H1 (cell line): ENCODE results near the gene LIG1. TPM values are rescaled to one million over a fixed set of nuclear protein-coding genes. Genes with fewer than 3 reads are reported as not detected.

Experiments
- CTCF ChIA-PET: fragments of 300-600 bp; sonication (Branson Sonifier 250); formaldehyde crosslinking; loops from one replicate; lab custom pipeline; 2021; ENCODE audit not compliant: partially characterized antibody; lab: Charles Lee
- POLR2A ChIA-PET: fragments of 300-600 bp; sonication (Branson Sonifier 250); formaldehyde crosslinking; loops from one replicate; lab custom pipeline; 2021; ENCODE audit warnings: inconsistent platforms; ENCODE audit not compliant: partially characterized antibody; lab: Charles Lee
- DNase-seq, 2 experiments: peaks; one replicate each; pipeline versions ENCODE4 v3.0.0 to v3.0.0-alpha.2; 2010 to 2022; ENCODE audit warnings: low spot score in 2 of 2, low read depth in 1 of 2, mixed read lengths in 1 of 2
- FAIRE-seq: peaks from 2 replicates; lab custom pipeline; 2011; peaks lifted over from hg19 to GRCh38; lab: Jason Lieb, UNC
- H2AFZ ChIP-seq: 2 replicates; pipeline ENCODE4 v1.8.1; 2012; ENCODE audit warnings: low read length, inconsistent platforms
- H2AK5ac ChIP-seq: 2 replicates; pipeline ENCODE4 v1.6.1; 2013; ENCODE audit warnings: low read depth, low read length
- H2BK120ac ChIP-seq: replicated peaks from 2 replicates; pipeline ENCODE3; 2013; ENCODE audit warnings: low read depth, low read length, inconsistent platforms
- H2BK12ac ChIP-seq: 2 replicates; pipeline ENCODE4 v1.6.1; 2013; ENCODE audit warnings: low read depth, low read length
- H2BK15ac ChIP-seq: 2 replicates; pipeline ENCODE4 v1.6.1; 2013; ENCODE audit warnings: low read length
- H2BK20ac ChIP-seq: 2 replicates; pipeline ENCODE4 v1.6.1; 2013; ENCODE audit warnings: low read length
- H2BK5ac ChIP-seq: 2 replicates; pipeline ENCODE4 v1.6.1; 2013; ENCODE audit warnings: low read depth, low read length
- H3K14ac ChIP-seq: 2 replicates; pipeline ENCODE4 v1.6.1; 2013; ENCODE audit warnings: inconsistent platforms; ENCODE audit not compliant: insufficient read length
- H3K18ac ChIP-seq: 2 replicates; pipeline ENCODE4 v1.6.1; 2013; ENCODE audit warnings: low read length; ENCODE audit errors: extremely low read depth
- H3K23ac ChIP-seq: 2 replicates; pipeline ENCODE4 v1.6.1; 2013; ENCODE audit warnings: inconsistent platforms; ENCODE audit not compliant: insufficient read length
- H3K23me2 ChIP-seq: 2 replicates; pipeline ENCODE4 v1.6.1; 2013; ENCODE audit warnings: low read depth, low read length
- H3K27ac ChIP-seq: 2 replicates; pipeline ENCODE4 v1.6.1; 2011; ENCODE audit warnings: low read depth, low read length, inconsistent platforms
- H3K27me3 ChIP-seq, 4 experiments: replicated peaks in 1 of 4; 1 replicate in 1 of 4; 2 replicates in 3 of 4; pipeline versions ENCODE4 v1.6.1 to v1.8.1; 2011 to 2013; ENCODE audit warnings: low read length in 3 of 4, mild to moderate bottlenecking in 3 of 4, inconsistent platforms in 2 of 4, mixed read lengths in 2 of 4, moderate library complexity in 1 of 4; ENCODE audit not compliant: control insufficient read depth in 3 of 4, insufficient read depth in 3 of 4; ENCODE audit errors: extremely low read depth in 1 of 4
- H3K36me3 ChIP-seq, 4 experiments: 2 replicates each; pipeline versions ENCODE4 v1.6.1 to v1.8.1; 2011 to 2013; ENCODE audit warnings: mild to moderate bottlenecking in 4 of 4, low read length in 3 of 4, moderate library complexity in 2 of 4, control low read depth in 1 of 4, inconsistent platforms in 1 of 4; ENCODE audit not compliant: insufficient read depth in 4 of 4, control insufficient read depth in 2 of 4
- H3K4ac ChIP-seq: replicated peaks from 2 replicates; pipeline ENCODE3; 2013; ENCODE audit warnings: low read length, low read depth, mixed read lengths, inconsistent platforms; ENCODE audit not compliant: insufficient read length
- H3K4me1 ChIP-seq, 4 experiments: replicated peaks in 1 of 4; 1 replicate in 1 of 4; 2 replicates in 3 of 4; pipeline versions ENCODE4 v1.6.1 to v1.8.1; 2011 to 2013; ENCODE audit warnings: low read length in 3 of 4, inconsistent platforms in 2 of 4, mixed read lengths in 1 of 4; ENCODE audit not compliant: insufficient read depth in 4 of 4, control insufficient read depth in 3 of 4
- H3K4me2 ChIP-seq, 2 experiments: 2 replicates each; pipeline versions ENCODE4 v1.6.1 to v1.8.1; 2011 to 2013; ENCODE audit warnings: low read depth in 2 of 2, low read length in 2 of 2, control low read depth in 1 of 2, inconsistent platforms in 1 of 2, mild to moderate bottlenecking in 1 of 2; ENCODE audit not compliant: insufficient read depth in 1 of 2
- H3K4me3 ChIP-seq, 4 experiments: fragments of 200-600, 300-600 bp in 1 of 4; sonication (generic), shearing (Covaris generic), sonication (Bioruptor Twin) in 1 of 4; 2 replicates each; pipeline versions ENCODE4 v1.5.1 to v1.8.1; 2011 to 2016; ENCODE audit warnings: low read length in 4 of 4, low read depth in 3 of 4, control low read depth in 2 of 4, inconsistent platforms in 2 of 4, mild to moderate bottlenecking in 2 of 4, mixed read lengths in 1 of 4, moderate library complexity in 1 of 4; ENCODE audit not compliant: insufficient read depth in 2 of 4; ENCODE audit errors: extremely low read depth in 1 of 4
- H3K56ac ChIP-seq: replicated peaks from 2 replicates; pipeline ENCODE3; 2013; ENCODE audit warnings: low read depth, mild to moderate bottlenecking, mixed read lengths, low read length, inconsistent platforms; ENCODE audit not compliant: insufficient read length
- H3K79me1 ChIP-seq: 2 replicates; pipeline ENCODE4 v1.6.1; 2013; ENCODE audit warnings: low read depth, low read length, control low read depth
- H3K79me2 ChIP-seq, 2 experiments: 2 replicates each; pipeline versions ENCODE4 v1.6.1 to v1.8.1; 2012 to 2013; ENCODE audit warnings: low read length in 2 of 2, mild to moderate bottlenecking in 2 of 2, inconsistent platforms in 1 of 2; ENCODE audit not compliant: insufficient read depth in 2 of 2, control insufficient read depth in 1 of 2
- H3K9ac ChIP-seq, 4 experiments: replicated peaks in 1 of 4; 1 replicate in 1 of 4; 2 replicates in 3 of 4; pipeline versions ENCODE4 v1.6.1 to v1.8.1; 2011 to 2013; ENCODE audit warnings: low read depth in 3 of 4, low read length in 3 of 4, control low read depth in 2 of 4, mild to moderate bottlenecking in 2 of 4, moderate library complexity in 2 of 4, inconsistent platforms in 1 of 4; ENCODE audit errors: extremely low read depth in 1 of 4
- H3K9me3 ChIP-seq, 2 experiments: 2 replicates each; pipeline versions ENCODE4 v1.6.1 to v1.8.1; 2012 to 2013; ENCODE audit warnings: mild to moderate bottlenecking in 2 of 2, moderate library complexity in 2 of 2, control low read depth in 1 of 2, inconsistent platforms in 1 of 2, low read depth in 1 of 2, low read length in 1 of 2, mixed read lengths in 1 of 2; ENCODE audit not compliant: insufficient read depth in 2 of 2
- H4K20me1 ChIP-seq, 2 experiments: replicated peaks in 1 of 2; 2 replicates each; pipeline versions ENCODE3 to v1.8.1; 2011 to 2013; ENCODE audit warnings: inconsistent platforms in 2 of 2, low read length in 2 of 2, mild to moderate bottlenecking in 1 of 2; ENCODE audit not compliant: insufficient read depth in 2 of 2, control insufficient read depth in 1 of 2
- H4K5ac ChIP-seq: 2 replicates; pipeline ENCODE4 v1.6.1; 2013; ENCODE audit warnings: low read length, low read depth, mixed read lengths, inconsistent platforms; ENCODE audit not compliant: insufficient read length
- H4K8ac ChIP-seq: 2 replicates; pipeline ENCODE4 v1.8.0; 2013; ENCODE audit warnings: mild to moderate bottlenecking, moderate library complexity, low read length, inconsistent platforms; ENCODE audit not compliant: insufficient read depth; ENCODE audit errors: extremely low read depth
- H4K91ac ChIP-seq: replicated peaks from 2 replicates; pipeline ENCODE3; 2013; ENCODE audit warnings: low read length, mixed read lengths, inconsistent platforms; ENCODE audit not compliant: insufficient read length
- CBX5 ChIP-seq: fragments of 300-800, 300-1000 bp; sonication (generic); IDR thresholded peaks from 2 replicates; pipeline ENCODE4 v1.7.1; 2016; ENCODE audit warnings: antibody characterized with exemption, low read length, low read depth
- EZH2 ChIP-seq: fragments of 200-600 bp; sonication (generic); IDR thresholded peaks from 2 replicates; pipeline ENCODE4 v1.7.1; 2012; ENCODE audit warnings: low read depth, mild to moderate bottlenecking, moderate library complexity, low read length, inconsistent platforms; ENCODE audit not compliant: severe bottlenecking
- RAD21 ChIP-seq, 2 experiments: IDR thresholded peaks in 1 of 2; conservative IDR thresholded peaks in 1 of 2; 2 replicates each; pipeline ENCODE4 v1.6.1; 2011; ENCODE audit warnings: low read depth in 2 of 2, low read length in 2 of 2, improper control_type of control experiment in 1 of 2, inconsistent platforms in 1 of 2, mild to moderate bottlenecking in 1 of 2, moderate library complexity in 1 of 2
- SIN3A ChIP-seq, 2 experiments: IDR thresholded peaks in 1 of 2; conservative IDR thresholded peaks in 1 of 2; 2 replicates each; pipeline ENCODE4 v1.6.1; 2011 to 2012; ENCODE audit warnings: low read length in 2 of 2, improper control_type of control experiment in 1 of 2, low read depth in 1 of 2, mild to moderate bottlenecking in 1 of 2
- ZNF274 ChIP-seq: IDR thresholded peaks from 2 replicates; pipeline ENCODE4 v1.7.0; 2012; ENCODE audit warnings: low read length, borderline replicate concordance; ENCODE audit errors: extremely low read depth
- WGBS, 2 experiments: shearing (Covaris generic) in 1 of 2; methylation state at CpG; one replicate each; pipeline versions ENCODE4 v1.1.6 to v1.1.7; 2013 to 2015; ENCODE audit warnings: low lambda C conversion rate in 2 of 2, mixed read lengths in 2 of 2, inconsistent platforms in 1 of 2, low coverage in 1 of 2, missing lambda C conversion rate in 1 of 2; ENCODE audit not compliant: insufficient replicate concordance in 2 of 2, insufficient coverage in 1 of 2, insufficient read length in 1 of 2; ENCODE audit errors: extremely low coverage in 1 of 2, missing lambda C conversion rate in 1 of 2; 5-methylcytosine and 5-hydroxymethylcytosine counted together
- polyA plus RNA-seq, 7 experiments: library from polyadenylated mRNA; depleted of rRNA in 3 of 7; stranded (reverse) in 5 of 7; unstranded in 2 of 7; fragments of >200 nt in 5 of 7; fragments of 200-250 nt in 2 of 7; gene quantifications; 1 replicate in 5 of 7; 2 replicates in 1 of 7; 4 replicates in 1 of 7; pipeline versions ENCODE4 v1.2.1 to v1.2.3, GENCODE V29; 2011 to 2013; ENCODE audit warnings: missing spikeins in 2 of 7, mixed read lengths in 2 of 7
- total RNA-seq: library from RNA; stranded (reverse); fragmentation: NEBNext Ultra II Directional; extraction: Animal tissue kit (Norgen Biotek cat#: 25700); gene quantifications from 2 replicates; pipeline ENCODE4 v1.2.1, GENCODE V29; 2021

LIG1 gene
- total and polyA plus RNA-seq, 2 of the 8 experiments (the other 6 are each of a cell fraction or from before 2014, with no cell fraction given) = 67.6 to 113 TPM

- 93% methylated on average over 24 of the region's 26 CpGs; no CpG with 5 or more reads in 1 of the 2 experiments for WGBS, 2 experiments
- Histone ChIP-seq H3K4me1 (no peaks in the 10 kb centered on the region), H4K8ac (no peak overlapping the region), H3K23me2 (no peaks in the 10 kb centered on the region), H3K4me3 (no peak overlapping the region), H2BK20ac (no peak overlapping the region), H2AFZ (no peak overlapping the region), H2BK15ac (no peak overlapping the region), H4K5ac (no peak overlapping the region), H4K91ac (no peak overlapping the region), H2BK120ac (no peak overlapping the region), H3K9ac (no peak overlapping the region), H4K20me1 (peaks cover 0 to 6% of the 10 kb centered on the region in 2 experiments), H2BK5ac (no peak overlapping the region), H2AK5ac (no peak overlapping the region), H3K27ac (no peak overlapping the region), H3K18ac (no peak overlapping the region), H3K14ac (no peak overlapping the region)
- POLR2A ChIA-PET = interaction anchor here (0.6 kb wide), 1 partner anchor 1427 kb away, joined by 3 read pairs; no protein-coding TSS in a partner anchor
- FAIRE-seq (no peak), DNase-seq (no peak)
- TF ChIP-seq RAD21 (IDR thresholded peaks at IDR 0.05 in 1 of 2, conservative IDR thresholded peaks at IDR 0.05 in 1 of 2; ENCODE audit: low read depth in 2 of 2, low read length in 2 of 2) (no peak), EZH2 (no peak), SIN3A (conservative IDR thresholded peaks at IDR 0.05 in 1 of 2, IDR thresholded peaks at IDR 0.05 in 1 of 2; ENCODE audit: low read depth in 1 of 2, low read length in 2 of 2) (no peak), CBX5 (no peak), ZNF274 (no peak)
- TF ChIP-seq, all 59 proteins: peak for 0
- Histone ChIP-seq H3K27me3 (no peaks in the 10 kb centered on the region), H3K79me1 (0 out of 2 replicates have a peak, but pooled peaks cover 2% of the 10 kb centered on the region), H2BK12ac (no peak overlapping the region), H3K36me3 (peaks cover 6 to 21% (median 10%) of the 10 kb centered on the region in 4 experiments; a peak in 5 of 8 replicates), H3K9me3 (no peaks in the 10 kb centered on the region), H3K23ac (no peak overlapping the region), H3K79me2 (no peaks in the 10 kb centered on the region), H3K4me2 (no peak overlapping the region), H3K56ac (no peak overlapping the region), H3K4ac (no peak overlapping the region)
- CTCF ChIA-PET = interaction anchor here (1.4 to 2.1 kb wide), 3 partner anchors 13 to 172 kb away, joined by 4 to 5 read pairs (median 5); no protein-coding TSS in a partner anchor
These were observed 32.7 kb downstream of the LIG1 start for GRCh38 chr19:48137411-48137810.
